Astrocyte of the cerebellum (primary cell): ENCODE results near the gene CPSF3.

Experiments used
- DNase-seq: peaks from one replicate; pipeline ENCODE4 v3.0.0-alpha.2; 2011; ENCODE audit warnings: low read depth
- H3K4me3 ChIP-seq: 2 replicates; pipeline ENCODE4 v1.5.1; 2011; ENCODE audit warnings: mild to moderate bottlenecking, low read depth, low read length, moderate library complexity
- CTCF ChIP-seq: IDR thresholded peaks from 2 replicates; pipeline ENCODE4 v1.5.1; 2012; ENCODE audit warnings: low read length, low read depth, moderate library complexity, mild to moderate bottlenecking; ENCODE audit errors: missing control alignments
- in situ Hi-C: cut with HindIII; loops from 2 replicates; pipeline ENCODE4 v1.10.0; 2017; ENCODE audit warnings: low sequenced_read_pairs

The CPSF3 gene

DNA sequence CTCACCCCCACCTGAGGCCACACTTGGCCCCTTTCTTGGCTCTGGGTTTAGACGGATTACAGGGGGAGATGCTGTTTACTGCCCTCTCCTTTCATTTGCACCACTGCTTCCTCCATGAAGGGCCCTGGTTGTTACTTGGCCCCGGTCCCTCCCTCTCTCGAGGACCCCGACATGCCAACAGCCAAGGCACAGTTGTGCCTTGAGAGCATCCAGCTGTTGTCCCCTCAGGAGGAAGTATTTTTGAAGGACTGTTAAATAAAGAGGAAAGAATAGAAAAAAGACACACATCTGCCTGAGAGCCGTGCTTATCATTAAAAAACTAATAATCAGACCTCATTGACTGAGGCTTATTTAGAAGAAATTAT lies 44.1 kb upstream of the CPSF3 start:
- DNase-seq, result no peak

DNA sequence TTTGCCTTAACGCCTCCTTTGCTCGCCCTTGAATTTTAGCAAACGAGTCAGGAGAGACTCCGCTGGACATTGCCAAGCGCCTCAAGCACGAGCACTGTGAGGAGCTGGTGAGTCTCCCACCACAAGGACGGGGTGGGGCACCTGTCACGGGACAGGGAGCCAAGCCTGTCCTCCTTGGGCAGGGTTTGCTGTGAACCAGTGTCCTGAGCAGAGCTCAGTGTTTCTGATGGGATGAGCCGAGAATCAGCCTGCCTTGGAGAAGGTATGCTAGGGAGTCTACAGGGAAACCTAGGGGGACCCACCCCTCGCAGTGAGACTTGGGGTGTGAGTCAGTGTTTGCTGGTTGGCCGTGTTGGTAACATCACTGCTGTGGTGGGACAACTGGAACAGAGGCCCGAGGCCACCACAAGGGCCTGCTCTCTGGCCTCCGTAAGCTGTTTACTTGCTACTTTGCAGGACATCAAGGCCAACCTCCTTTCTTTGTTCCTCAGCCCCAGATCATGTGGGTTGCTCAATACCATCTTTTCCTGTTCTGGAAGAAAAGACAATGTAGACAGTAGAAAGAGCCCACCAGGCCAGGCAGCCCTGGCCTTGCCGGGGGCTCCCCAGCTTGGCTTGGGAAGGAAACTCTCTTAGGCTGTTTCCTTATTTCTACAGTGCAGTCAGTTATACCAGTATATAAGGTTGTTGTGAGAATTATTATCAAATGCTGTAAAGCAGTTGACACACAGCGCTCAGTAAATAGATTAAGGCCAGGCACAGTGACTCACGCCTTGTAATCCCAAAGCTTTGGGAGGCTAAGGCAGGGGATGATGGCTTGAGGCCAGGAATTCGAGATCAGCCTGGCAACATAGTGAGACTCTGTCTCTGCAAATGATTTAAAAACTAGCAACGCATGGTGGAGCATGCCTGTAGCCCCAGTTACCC lies 42.5 kb upstream of the CPSF3 start:
- no peak overlapping the region for H3K4me3 ChIP-seq
- TF ChIP-seq CTCF, result no peak
- DNase-seq, result peak; percentile 85
- in situ Hi-C loops, result no loop called here

More for the DNA sequence above, 44.1 kb upstream of the CPSF3 start:
- no peak for TF ChIP-seq CTCF
- no peak overlapping the region for H3K4me3 ChIP-seq
- in situ Hi-C loops, result no loop called here

DNA sequence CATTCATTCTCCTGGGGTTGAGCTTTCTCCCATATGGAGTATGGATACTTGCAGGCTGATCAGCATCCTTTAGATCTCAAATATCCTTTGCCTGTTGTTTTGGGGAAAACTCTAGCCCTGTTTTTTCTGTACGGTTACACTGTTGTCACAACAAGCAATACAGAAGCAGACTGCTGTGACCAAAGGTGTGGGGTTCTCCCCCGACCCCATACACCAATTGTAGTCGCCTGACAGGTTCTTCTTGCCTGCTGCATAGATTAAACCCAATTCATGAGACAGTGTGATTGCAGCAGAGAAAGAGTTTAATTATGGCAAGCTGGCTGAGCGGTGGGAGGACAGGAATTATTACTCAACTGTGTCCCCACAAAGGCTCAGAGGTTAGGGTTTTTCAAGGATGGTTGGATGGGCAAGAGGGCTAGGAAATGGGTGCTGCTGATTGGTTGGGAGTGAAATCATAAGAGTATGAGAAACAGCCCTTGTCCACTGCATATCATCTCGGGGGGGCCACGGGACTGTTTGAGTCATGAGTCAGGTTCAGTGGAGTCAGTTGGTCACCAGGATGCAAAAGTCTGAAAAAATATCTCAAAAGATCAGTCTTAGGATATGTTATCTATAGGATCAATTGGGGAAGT lies 40.7 kb upstream of the CPSF3 start:
- H3K4me3 ChIP-seq, result no peak overlapping the region
- TF ChIP-seq CTCF, result no peak
- no peak for DNase-seq
- in situ Hi-C loops, result no loop called here

GRCh38 chr2:9384521-9384920 lies 38.9 kb upstream of the CPSF3 start:
- DNase-seq, result no peak

DNA sequence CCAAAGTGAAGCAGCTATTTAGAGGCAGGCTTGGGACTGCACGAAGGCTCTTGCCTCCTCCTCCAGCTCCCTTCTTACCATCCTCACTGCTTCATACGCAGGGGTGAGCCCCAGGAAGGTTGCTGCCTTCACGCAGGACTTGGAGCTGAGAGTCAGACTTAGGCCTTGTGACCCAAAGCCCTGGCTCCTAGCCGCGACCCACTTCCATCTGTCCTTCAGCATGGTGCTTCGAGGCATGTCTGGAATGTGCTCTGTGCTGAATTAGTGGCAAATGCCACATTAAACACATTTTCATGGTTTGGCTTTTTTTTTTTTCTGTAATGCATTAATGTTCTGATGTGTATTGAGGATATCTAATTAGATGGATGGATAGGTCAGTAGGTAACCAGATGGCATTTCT lies 37.6 kb upstream of the CPSF3 start:
- TF ChIP-seq CTCF, result no peak
- in situ Hi-C loops, result no loop called here
- DNase-seq, result no peak
- H3K4me3 ChIP-seq, result no peak overlapping the region

More at GRCh38 chr2:9384521-9384920, 38.9 kb upstream of the CPSF3 start:
- in situ Hi-C loops, result no loop called here
- TF ChIP-seq CTCF, result no peak
- no peak overlapping the region for H3K4me3 ChIP-seq

GRCh38 chr2:9388199-9388681 lies 35.2 kb upstream of the CPSF3 start:
- no peak for TF ChIP-seq CTCF
- DNase-seq, result no peak
- H3K4me3 ChIP-seq, result no peak overlapping the region
- in situ Hi-C loops, result no loop called here
